ENCODE results near the gene CLSTN2.

Gene CLSTN2

GRCh38 chr3:140031170-140031569 lies 96.2 kb downstream of the CLSTN2 start:
- no peak for DNase-seq
- H3K4me3 Mint-ChIP-seq = no peak overlapping the region
- H3K4me1 Mint-ChIP-seq (ENCODE audit: low read depth) = no peaks in the 10 kb centered on the region
- H3K27me3 Mint-ChIP-seq = no peaks in the 10 kb centered on the region
- no peak overlapping the region for H3K27ac Mint-ChIP-seq
- H3K36me3 Mint-ChIP-seq (ENCODE audit: low read depth) = no peaks in the 10 kb centered on the region
- no peaks in the 10 kb centered on the region for H3K9me3 Mint-ChIP-seq

GRCh38 chr3:140034058-140034457 lies 99.1 kb downstream of the CLSTN2 start:
- H3K4me3 Mint-ChIP-seq = no peak overlapping the region

GRCh38 chr3:140035871-140036270 lies 100.9 kb downstream of the CLSTN2 start:
- no peaks in the 10 kb centered on the region for H3K27me3 Mint-ChIP-seq
- DNase-seq = no peak
- H3K4me1 Mint-ChIP-seq (ENCODE audit: low read depth) = no peaks in the 10 kb centered on the region
- H3K4me3 Mint-ChIP-seq = no peak overlapping the region
- H3K9me3 Mint-ChIP-seq = no peaks in the 10 kb centered on the region
- H3K27ac Mint-ChIP-seq = no peak overlapping the region
- no peaks in the 10 kb centered on the region for H3K36me3 Mint-ChIP-seq (ENCODE audit: low read depth)

More at GRCh38 chr3:140034058-140034457, 99.1 kb downstream of the CLSTN2 start:
- no peaks in the 10 kb centered on the region for H3K4me1 Mint-ChIP-seq (ENCODE audit: low read depth)
- H3K27me3 Mint-ChIP-seq = no peaks in the 10 kb centered on the region
- no peak for DNase-seq
- H3K36me3 Mint-ChIP-seq (ENCODE audit: low read depth) = no peaks in the 10 kb centered on the region
- H3K27ac Mint-ChIP-seq = no peak overlapping the region
- no peaks in the 10 kb centered on the region for H3K9me3 Mint-ChIP-seq

- Mint-ChIP-seq H3K4me1 (ENCODE audit: low read depth) (no peaks in the 10 kb centered on the region), H3K9me3 (no peaks in the 10 kb centered on the region), H3K27me3 (peaks cover 3% of the 10 kb centered on the region), H3K27ac (no peak overlapping the region), H3K36me3 (ENCODE audit: low read depth) (no peaks in the 10 kb centered on the region), H3K4me3 (no peak overlapping the region)
- no peak for DNase-seq
These were observed 115.4 kb downstream of the CLSTN2 start for GRCh38 chr3:140050396-140050795.

- no peaks in the 10 kb centered on the region for H3K9me3 Mint-ChIP-seq
- no peak for DNase-seq
- H3K27me3 Mint-ChIP-seq = peaks cover 8% of the 10 kb centered on the region
- no peak overlapping the region for H3K27ac Mint-ChIP-seq
- H3K36me3 Mint-ChIP-seq (ENCODE audit: low read depth) = no peaks in the 10 kb centered on the region
- H3K4me1 Mint-ChIP-seq (ENCODE audit: low read depth) = no peaks in the 10 kb centered on the region
- no peak overlapping the region for H3K4me3 Mint-ChIP-seq
These were observed 116.3 kb downstream of the CLSTN2 start for GRCh38 chr3:140051019-140051957.

GRCh38 chr3:140052771-140053702 lies 118.1 kb downstream of the CLSTN2 start:
- H3K4me1 Mint-ChIP-seq (ENCODE audit: low read depth) = no peaks in the 10 kb centered on the region
- H3K36me3 Mint-ChIP-seq (ENCODE audit: low read depth) = no peaks in the 10 kb centered on the region
- H3K27ac Mint-ChIP-seq = no peak overlapping the region
- peaks cover 8% of the 10 kb centered on the region for H3K27me3 Mint-ChIP-seq
- no peak for DNase-seq
- no peak overlapping the region for H3K4me3 Mint-ChIP-seq
- H3K9me3 Mint-ChIP-seq = no peaks in the 10 kb centered on the region

- H3K9me3 Mint-ChIP-seq = no peaks in the 10 kb centered on the region
- H3K36me3 Mint-ChIP-seq (ENCODE audit: low read depth) = no peaks in the 10 kb centered on the region
- peaks cover 5% of the 10 kb centered on the region for H3K27me3 Mint-ChIP-seq
- no peak overlapping the region for H3K27ac Mint-ChIP-seq
- H3K4me3 Mint-ChIP-seq = no peak overlapping the region
- no peaks in the 10 kb centered on the region for H3K4me1 Mint-ChIP-seq (ENCODE audit: low read depth)
- DNase-seq = no peak
These were observed 118.8 kb downstream of the CLSTN2 start for GRCh38 chr3:140053794-140054193.

- H3K36me3 Mint-ChIP-seq (ENCODE audit: low read depth) = no peaks in the 10 kb centered on the region
- H3K9me3 Mint-ChIP-seq = no peaks in the 10 kb centered on the region
- no peak overlapping the region for H3K27ac Mint-ChIP-seq
- no peak overlapping the region for H3K4me3 Mint-ChIP-seq
- H3K27me3 Mint-ChIP-seq = peaks cover 5% of the 10 kb centered on the region
- no peak for DNase-seq
- no peaks in the 10 kb centered on the region for H3K4me1 Mint-ChIP-seq (ENCODE audit: low read depth)
These were observed 120.3 kb downstream of the CLSTN2 start for GRCh38 chr3:140055092-140055791.

- H3K27me3 Mint-ChIP-seq = peaks cover 5% of the 10 kb centered on the region
- no peaks in the 10 kb centered on the region for H3K4me1 Mint-ChIP-seq (ENCODE audit: low read depth)
- H3K27ac Mint-ChIP-seq = no peak overlapping the region
- H3K36me3 Mint-ChIP-seq (ENCODE audit: low read depth) = no peaks in the 10 kb centered on the region
- H3K9me3 Mint-ChIP-seq = no peaks in the 10 kb centered on the region
- no peak overlapping the region for H3K4me3 Mint-ChIP-seq
- no peak for DNase-seq
These were observed 121.1 kb downstream of the CLSTN2 start for GRCh38 chr3:140056047-140056446.

- Mint-ChIP-seq H3K27ac (no peak overlapping the region), H3K4me1 (ENCODE audit: low read depth) (no peaks in the 10 kb centered on the region)
These were observed 126.2 kb downstream of the CLSTN2 start for GRCh38 chr3:140061211-140061610.

GRCh38 chr3:140062461-140062860 lies 127.5 kb downstream of the CLSTN2 start:
- H3K4me3 Mint-ChIP-seq = no peak overlapping the region
- no peaks in the 10 kb centered on the region for H3K4me1 Mint-ChIP-seq (ENCODE audit: low read depth)
- no peak for DNase-seq
- H3K9me3 Mint-ChIP-seq = no peaks in the 10 kb centered on the region
- no peaks in the 10 kb centered on the region for H3K36me3 Mint-ChIP-seq (ENCODE audit: low read depth)
- no peak overlapping the region for H3K27ac Mint-ChIP-seq
- no peaks in the 10 kb centered on the region for H3K27me3 Mint-ChIP-seq

More at GRCh38 chr3:140061211-140061610, 126.2 kb downstream of the CLSTN2 start:
- DNase-seq = no peak
- Mint-ChIP-seq H3K9me3 (no peaks in the 10 kb centered on the region), H3K27me3 (no peaks in the 10 kb centered on the region), H3K36me3 (ENCODE audit: low read depth) (no peaks in the 10 kb centered on the region), H3K4me3 (no peak overlapping the region)

- Mint-ChIP-seq H3K4me1 (ENCODE audit: low read depth) (no peaks in the 10 kb centered on the region), H3K36me3 (ENCODE audit: low read depth) (no peaks in the 10 kb centered on the region), H3K27me3 (peaks cover 5% of the 10 kb centered on the region), H3K9me3 (no peaks in the 10 kb centered on the region), H3K4me3 (no peak overlapping the region), H3K27ac (no peak overlapping the region)
- DNase-seq = no peak
These were observed 132.5 kb downstream of the CLSTN2 start for GRCh38 chr3:140067487-140067886.

- no peaks in the 10 kb centered on the region for H3K4me1 Mint-ChIP-seq (ENCODE audit: low read depth)
- no peaks in the 10 kb centered on the region for H3K9me3 Mint-ChIP-seq
- no peak for DNase-seq
- no peaks in the 10 kb centered on the region for H3K36me3 Mint-ChIP-seq (ENCODE audit: low read depth)
- H3K4me3 Mint-ChIP-seq = no peak overlapping the region
- H3K27ac Mint-ChIP-seq = no peak overlapping the region
- peaks cover 5% of the 10 kb centered on the region for H3K27me3 Mint-ChIP-seq
These were observed 133.6 kb downstream of the CLSTN2 start for GRCh38 chr3:140068494-140069017.

Data from activated T-cell treated with anti-CD3 and anti-CD28 coated beads, Interleukin-2, amount 50 U/mL, for 24 hours (primary cell).